GM19099 (cell line): ENCODE results near the gene LPIN1.

Experiments used
- POLR2A ChIP-seq: IDR thresholded peaks from 3 replicates; pipeline ENCODE4 v1.6.1; 2011; ENCODE audit warnings: low read depth; ENCODE audit not compliant: insufficient read length; ENCODE audit errors: extremely low read depth

LPIN1 gene

DNA sequence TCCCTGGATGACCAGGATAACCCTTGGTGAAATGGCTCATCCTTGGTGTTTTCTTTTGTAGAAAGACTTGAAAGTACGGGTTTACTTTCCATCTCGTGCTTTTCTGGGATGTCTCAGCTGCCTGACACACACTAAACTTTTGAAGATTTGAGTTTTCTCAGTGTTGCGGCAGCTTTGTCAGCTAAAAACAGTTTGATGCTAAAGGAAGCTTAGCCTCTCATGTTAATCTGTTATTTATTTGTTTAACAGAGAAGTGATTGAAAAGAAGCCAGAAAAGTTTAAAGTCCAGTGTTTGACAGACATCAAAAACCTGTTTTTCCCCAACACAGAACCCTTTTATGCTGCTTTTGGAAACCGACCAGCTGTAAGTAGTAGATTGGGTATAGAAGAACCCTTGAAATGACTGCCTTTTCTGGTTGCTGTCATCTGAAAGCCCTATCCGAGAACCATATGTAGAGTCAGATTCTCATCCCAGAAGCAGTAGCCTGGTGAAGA lies 72.8 kb downstream of the LPIN1 start:
- no peak for TF ChIP-seq POLR2A

DNA sequence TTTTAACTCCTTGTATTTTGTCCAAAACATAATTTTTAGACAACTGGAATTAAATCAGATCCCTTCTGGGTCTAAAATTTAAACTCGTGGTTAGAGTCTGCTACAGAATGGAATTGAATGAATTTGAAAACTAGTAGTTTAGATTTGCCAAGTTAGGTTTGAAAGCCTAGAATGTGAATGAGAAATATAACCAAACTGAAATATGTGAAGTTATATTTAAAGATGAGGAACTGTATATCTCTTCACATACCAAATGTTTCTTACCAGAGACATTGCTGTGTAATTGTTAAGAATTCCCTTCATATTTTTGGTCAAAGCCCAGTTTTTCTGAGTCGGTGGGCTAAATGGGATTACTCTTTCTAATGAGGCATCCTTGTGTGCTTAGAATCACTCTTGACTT lies 74.2 kb downstream of the LPIN1 start:
- TF ChIP-seq POLR2A = no peak

- no peak for TF ChIP-seq POLR2A
Measured at GRCh38 chr2:11821705-11822104, 75.3 kb downstream of the LPIN1 start.

DNA sequence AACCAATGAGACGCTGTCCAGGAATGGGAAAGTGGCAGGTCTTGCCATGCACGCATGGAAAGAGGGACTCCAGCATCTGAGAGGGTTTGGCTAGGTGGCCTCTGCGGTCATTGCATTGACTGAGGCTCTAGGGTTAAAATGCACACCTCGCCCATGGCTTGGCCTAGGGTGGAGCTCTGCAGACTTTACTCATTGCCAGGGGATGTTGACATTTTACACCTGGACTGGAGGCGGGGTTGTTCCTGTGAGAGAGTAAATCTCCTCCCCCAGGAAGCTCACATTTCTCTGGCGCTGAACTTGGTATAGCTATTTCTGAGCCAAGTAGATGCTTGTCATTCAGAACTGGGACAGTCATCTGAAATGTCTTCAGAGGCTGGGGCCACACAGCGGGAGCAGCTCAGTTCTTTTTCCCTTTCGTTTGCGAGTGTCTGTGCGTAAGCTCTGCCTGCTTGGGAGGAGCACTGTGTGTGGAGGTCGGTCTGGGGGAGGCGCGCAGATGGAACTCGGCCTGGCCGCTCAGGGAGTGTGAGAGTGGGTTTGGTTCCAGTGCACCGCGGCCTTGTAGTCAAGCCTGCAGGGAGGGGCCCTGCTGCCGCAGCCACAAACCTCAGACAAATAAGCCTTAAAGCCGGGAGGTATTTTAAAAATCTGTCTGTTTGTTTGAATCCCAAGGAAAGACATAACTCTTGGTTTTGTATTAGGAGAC lies 76.5 kb downstream of the LPIN1 start:
- TF ChIP-seq POLR2A = no peak

GRCh38 chr2:11824901-11825828 lies 78.7 kb downstream of the LPIN1 start:
- TF ChIP-seq POLR2A = no peak

DNA sequence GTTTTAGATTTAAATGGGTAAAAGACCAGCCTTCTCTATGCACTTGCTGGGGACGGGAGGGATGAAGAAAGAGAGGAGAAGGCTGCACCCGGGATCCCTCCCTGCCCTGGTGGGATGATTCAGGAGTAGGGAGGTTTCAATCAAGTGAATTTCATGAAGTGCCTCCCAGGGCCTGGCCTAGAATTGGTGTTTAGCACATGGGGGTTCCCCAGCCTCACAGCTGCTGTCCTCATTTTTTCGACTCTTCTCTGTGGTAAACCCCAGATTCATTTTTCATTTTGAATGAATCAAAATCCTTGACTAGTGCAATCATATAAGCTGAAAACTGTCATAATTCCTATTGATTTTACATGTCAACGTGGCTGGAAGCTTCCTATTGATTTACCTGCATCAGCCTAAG lies 81.1 kb downstream of the LPIN1 start:
- no peak for TF ChIP-seq POLR2A

DNA sequence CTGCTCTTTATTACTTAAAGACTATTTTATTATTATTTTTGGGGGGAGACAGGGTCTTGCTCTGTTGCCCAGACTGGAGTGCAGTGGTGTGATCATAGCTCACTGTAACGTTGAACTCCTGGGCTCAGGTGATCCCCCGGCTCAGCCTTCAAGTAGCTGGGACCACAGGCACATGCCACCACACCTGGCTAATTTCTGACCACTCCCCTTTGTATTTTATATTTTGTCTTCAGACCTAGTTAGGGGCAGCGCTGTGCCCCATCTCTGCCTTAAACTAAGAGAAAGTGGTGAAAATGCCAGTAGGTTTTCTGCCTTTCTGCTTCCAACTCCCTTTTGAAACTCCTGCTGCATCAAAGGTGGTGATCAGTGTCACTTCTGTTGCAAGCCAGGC lies 82.5 kb downstream of the LPIN1 start:
- TF ChIP-seq POLR2A = no peak

- no peak for TF ChIP-seq POLR2A
Measured at GRCh38 chr2:11829324-11829946, 83.0 kb downstream of the LPIN1 start.

GRCh38 chr2:11829947-11830707 lies 83.7 kb downstream of the LPIN1 start:
- TF ChIP-seq POLR2A = no peak

DNA sequence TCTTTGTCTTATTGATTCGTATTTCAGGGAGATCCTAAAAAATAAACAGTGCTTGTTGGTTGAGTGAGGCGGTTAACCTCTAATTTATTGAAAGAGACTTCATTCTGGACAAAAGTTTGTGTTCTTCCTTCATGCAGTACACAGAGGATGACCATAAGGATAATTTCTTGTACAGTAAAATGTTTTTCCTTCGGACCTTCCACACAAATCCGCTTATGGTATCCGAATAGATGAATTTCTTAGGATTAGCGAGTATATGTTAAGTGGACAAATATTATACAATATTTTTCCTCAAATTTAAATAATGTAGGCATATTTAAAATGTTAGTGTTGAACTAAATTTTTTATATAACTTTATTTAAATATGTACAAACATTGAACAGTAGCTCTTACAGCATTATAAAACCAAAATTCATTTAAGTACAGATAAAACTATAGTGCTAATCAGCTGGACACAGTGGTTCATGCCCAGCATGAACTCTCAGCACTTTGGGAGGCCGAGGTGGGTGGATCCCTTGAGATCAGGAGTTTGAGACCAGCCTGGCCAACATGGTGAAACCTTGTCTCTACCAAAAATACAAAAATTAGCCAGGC lies 84.4 kb downstream of the LPIN1 start:
- TF ChIP-seq POLR2A = no peak

- TF ChIP-seq POLR2A = no peak
Measured at GRCh38 chr2:11831415-11831814, 85.0 kb downstream of the LPIN1 start.

- no peak for TF ChIP-seq POLR2A
Measured at GRCh38 chr2:11832531-11832930, 86.1 kb downstream of the LPIN1 start.

DNA sequence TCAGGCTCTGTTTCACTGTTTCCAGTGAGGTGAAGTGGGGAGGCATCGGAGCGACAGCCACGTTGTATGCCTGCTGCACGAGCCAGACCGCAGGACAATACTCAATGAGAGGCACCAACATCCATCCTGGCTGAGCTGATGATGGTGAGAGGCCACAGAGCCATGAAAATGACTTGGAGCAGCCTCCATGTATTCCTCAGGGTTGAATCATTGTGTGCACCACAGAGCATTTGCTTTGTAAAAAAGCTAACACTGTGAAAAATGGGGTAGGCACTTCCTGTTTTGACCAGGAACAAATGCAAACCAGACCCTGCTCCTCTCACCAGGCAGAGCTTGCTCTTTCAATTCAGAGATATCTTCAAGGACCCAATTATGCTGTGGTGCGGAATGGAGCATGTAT lies 87.2 kb downstream of the LPIN1 start:
- TF ChIP-seq POLR2A = no peak

- no peak for TF ChIP-seq POLR2A
Measured at GRCh38 chr2:11835403-11835802, 89.0 kb downstream of the LPIN1 start.

- no peak for TF ChIP-seq POLR2A
Measured at GRCh38 chr2:11836647-11837219, 90.3 kb downstream of the LPIN1 start.
